Gastrocnemius medialis (tissue), 4 donors: ENCODE results near the gene CHP2. TPM values are rescaled to one million over a fixed set of nuclear protein-coding genes. Genes with fewer than 3 reads are reported as not detected.

ENCODE experiments used
- ATAC-seq, 2 donors: fragments of 150-250 bp; one replicate each; pipeline ENCODE4 v1.9.1; 2016
- DNase-seq, 2 donors: peaks; one replicate each; pipeline ENCODE4 v3.0.0-alpha.2; 2019
- H3K27ac ChIP-seq, 4 donors: fragments of 200-600 bp; sonication (generic); 1 replicate in 1 of 4; 2 replicates in 3 of 4; pipeline ENCODE4 v1.5.1; 2016 to 2018; ENCODE audit warnings: mild to moderate bottlenecking in 2 of 4, moderate library complexity in 1 of 4
- H3K27me3 ChIP-seq, 3 donors: fragments of 200-600 bp; sonication (generic) in 2 of 3; 1 replicate in 1 of 3; 2 replicates in 2 of 3; pipeline versions ENCODE4 v1.5.1 to v1.6.0; 2016 to 2019; ENCODE audit warnings: mild to moderate bottlenecking in 1 of 3, moderate library complexity in 1 of 3
- H3K36me3 ChIP-seq, 2 donors: fragments of 200-600 bp; sonication (generic) in 1 of 2; one replicate each; pipeline ENCODE4 v1.5.1; 2017 to 2018
- H3K4me1 ChIP-seq, 2 donors: fragments of 200-600 bp; sonication (generic) in 1 of 2; one replicate each; pipeline ENCODE4 v1.5.1; 2016 to 2017; ENCODE audit warnings: mild to moderate bottlenecking in 2 of 2
- H3K4me3 ChIP-seq, 4 donors: fragments of 200-600 bp; sonication (generic) in 3 of 4; 1 replicate in 1 of 4; 2 replicates in 3 of 4; pipeline ENCODE4 v1.5.1; 2016 to 2019; ENCODE audit warnings: mild to moderate bottlenecking in 2 of 4
- H3K9me3 ChIP-seq, 3 donors: fragments of 200-600 bp; sonication (generic) in 2 of 3; 1 replicate in 1 of 3; 2 replicates in 2 of 3; pipeline ENCODE4 v1.5.1; 2016 to 2019
- POLR2A ChIP-seq, 2 donors: fragments of 450-650 bp; IDR thresholded peaks; one replicate each; pipeline ENCODE4 v1.6.1; 2017; ENCODE audit warnings: antibody characterized with exemption in 2 of 2, mild to moderate bottlenecking in 2 of 2, moderate library complexity in 2 of 2
- in situ Hi-C, 4 donors: fragments of 200-750 bp; cut with MboI; loops; one replicate each; pipeline versions ENCODE4 v1.15.0 to v1.8.0; 2017; ENCODE audit warnings: low sequenced_read_pairs in 4 of 4
- intact Hi-C: fragments of 100-400 bp; cut with DNase I; formaldehyde crosslinking; loops from one replicate; pipeline ENCODE4 v1.15.1; 2023; ENCODE audit warnings: low total_unique reads
- total RNA-seq, 4 donors: library from RNA; depleted of rRNA; stranded (reverse); fragments of >200 nt; gene quantifications; one replicate each; pipeline versions ENCODE4 v1.1.0 to v1.2.3, GENCODE V29; 2016
- TF ChIP-seq, protein P1 (sequence below), 5 experiments: fragments of 450-650 bp in 3 of 5; fragments of 200-600 bp in 2 of 5; sonication (generic) in 2 of 5; IDR thresholded peaks in 4 of 5; conservative IDR thresholded peaks in 1 of 5; 1 replicate in 4 of 5; 2 replicates in 1 of 5; pipeline ENCODE4 v1.5.1; 2016 to 2019; ENCODE audit warnings: antibody characterized with exemption in 5 of 5, mild to moderate bottlenecking in 3 of 5, moderate library complexity in 3 of 5

CHP2 gene
- total RNA-seq, 4 donors from 2014 or later = 0.56 TPM; not detected in 3

DNA sequence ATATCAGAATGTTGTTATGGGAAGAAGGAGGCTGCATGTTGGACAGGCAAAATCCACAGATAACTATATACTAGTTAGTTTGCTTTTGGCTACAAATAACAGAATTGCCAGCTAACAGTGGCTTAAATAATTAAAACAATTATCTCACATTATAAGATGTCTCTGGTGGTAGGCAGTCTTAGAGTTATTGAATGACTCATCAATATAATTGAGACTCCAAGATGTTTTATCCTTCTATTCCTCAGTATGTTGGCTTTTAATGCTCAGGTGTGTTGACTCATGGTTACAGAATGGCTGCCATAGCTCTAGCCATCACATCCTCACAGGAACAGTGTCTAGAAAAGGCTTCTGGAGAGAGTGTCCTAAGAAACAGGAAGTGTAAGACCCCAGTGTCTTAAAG lies 11.1 kb downstream of the CHP2 start:
- Histone ChIP-seq H3K27me3 (no peaks in the 10 kb centered on the region), H3K27ac (no peak overlapping the region), H3K4me1 (no peaks in the 10 kb centered on the region), H3K9me3 (no peaks in the 10 kb centered on the region), H3K4me3 (no peak overlapping the region), H3K36me3 (no peaks in the 10 kb centered on the region)
- intact Hi-C loops = no loop called here
- TF ChIP-seq, protein P1, sequence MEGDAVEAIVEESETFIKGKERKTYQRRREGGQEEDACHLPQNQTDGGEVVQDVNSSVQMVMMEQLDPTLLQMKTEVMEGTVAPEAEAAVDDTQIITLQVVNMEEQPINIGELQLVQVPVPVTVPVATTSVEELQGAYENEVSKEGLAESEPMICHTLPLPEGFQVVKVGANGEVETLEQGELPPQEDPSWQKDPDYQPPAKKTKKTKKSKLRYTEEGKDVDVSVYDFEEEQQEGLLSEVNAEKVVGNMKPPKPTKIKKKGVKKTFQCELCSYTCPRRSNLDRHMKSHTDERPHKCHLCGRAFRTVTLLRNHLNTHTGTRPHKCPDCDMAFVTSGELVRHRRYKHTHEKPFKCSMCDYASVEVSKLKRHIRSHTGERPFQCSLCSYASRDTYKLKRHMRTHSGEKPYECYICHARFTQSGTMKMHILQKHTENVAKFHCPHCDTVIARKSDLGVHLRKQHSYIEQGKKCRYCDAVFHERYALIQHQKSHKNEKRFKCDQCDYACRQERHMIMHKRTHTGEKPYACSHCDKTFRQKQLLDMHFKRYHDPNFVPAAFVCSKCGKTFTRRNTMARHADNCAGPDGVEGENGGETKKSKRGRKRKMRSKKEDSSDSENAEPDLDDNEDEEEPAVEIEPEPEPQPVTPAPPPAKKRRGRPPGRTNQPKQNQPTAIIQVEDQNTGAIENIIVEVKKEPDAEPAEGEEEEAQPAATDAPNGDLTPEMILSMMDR (IDR thresholded peaks at IDR 0.05 in 4 of 5, conservative IDR thresholded peaks at IDR 0.05 in 1 of 5) = no peak
- TF ChIP-seq POLR2A (IDR thresholded peaks at IDR 0.05) = no peak
- DNase-seq (no peak), ATAC-seq (no peak)
- in situ Hi-C loops = no loop called here

DNA sequence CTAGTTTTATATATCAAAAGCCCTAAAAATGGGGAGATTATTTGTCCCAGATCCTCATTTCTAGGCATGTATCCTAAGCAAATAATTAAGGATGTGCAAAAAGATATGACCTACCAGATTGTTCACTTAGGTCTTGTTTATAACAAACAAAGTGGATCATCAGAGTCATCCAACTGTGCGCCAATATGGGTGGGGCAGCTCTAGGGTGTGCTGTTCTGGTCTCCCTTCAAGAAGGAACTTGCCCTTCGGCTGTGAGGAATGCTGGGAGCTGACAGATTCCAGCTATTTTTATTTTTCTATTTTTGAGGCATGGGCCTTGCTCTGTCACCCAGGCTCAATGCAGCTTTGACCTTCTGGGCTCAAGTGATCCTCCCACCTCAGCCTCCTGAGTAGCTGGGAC lies 13.8 kb downstream of the CHP2 start:
- H3K27me3 ChIP-seq = no peaks in the 10 kb centered on the region
- H3K4me1 ChIP-seq = no peaks in the 10 kb centered on the region
- H3K9me3 ChIP-seq = no peaks in the 10 kb centered on the region
- no peak overlapping the region for H3K4me3 ChIP-seq
- ATAC-seq (no peak), DNase-seq (no peak)
- in situ Hi-C loops = no loop called here
- TF ChIP-seq, protein P1 (IDR thresholded peaks at IDR 0.05 in 4 of 5, conservative IDR thresholded peaks at IDR 0.05 in 1 of 5) = no peak
- no peak for TF ChIP-seq POLR2A (IDR thresholded peaks at IDR 0.05)
- H3K27ac ChIP-seq = no peak overlapping the region
- intact Hi-C loops = no loop called here
- H3K36me3 ChIP-seq = no peaks in the 10 kb centered on the region

DNA sequence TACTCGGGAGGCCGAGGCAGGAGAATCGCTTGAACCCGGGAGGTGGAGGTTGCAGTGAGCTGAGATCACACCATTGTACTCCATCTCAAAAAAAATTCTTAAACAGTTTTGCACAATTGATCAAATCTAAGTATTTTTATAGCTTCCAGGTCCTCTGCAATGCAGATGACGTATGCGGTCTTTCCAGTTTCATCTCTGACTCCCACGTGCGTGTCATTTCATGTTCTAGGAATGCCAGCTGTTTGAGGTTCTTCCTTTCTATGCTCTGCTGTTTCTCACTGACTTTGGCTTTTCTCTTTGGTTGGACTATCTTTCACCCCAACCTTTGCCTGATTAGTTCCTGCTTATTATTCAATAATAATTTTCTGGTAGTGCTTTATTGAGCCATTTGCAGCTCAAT lies 16.2 kb downstream of the CHP2 start:
- in situ Hi-C loops = no loop called here
- Histone ChIP-seq H3K27me3 (no peaks in the 10 kb centered on the region), H3K36me3 (no peaks in the 10 kb centered on the region), H3K27ac (no peak overlapping the region), H3K4me1 (no peaks in the 10 kb centered on the region), H3K4me3 (no peak overlapping the region), H3K9me3 (no peaks in the 10 kb centered on the region)
- intact Hi-C loops = no loop called here
- no peak for DNase-seq
- no peak for ATAC-seq
- TF ChIP-seq POLR2A (IDR thresholded peaks at IDR 0.05) = no peak
- TF ChIP-seq, protein P1 (IDR thresholded peaks at IDR 0.05 in 4 of 5, conservative IDR thresholded peaks at IDR 0.05 in 1 of 5) = no peak

DNA sequence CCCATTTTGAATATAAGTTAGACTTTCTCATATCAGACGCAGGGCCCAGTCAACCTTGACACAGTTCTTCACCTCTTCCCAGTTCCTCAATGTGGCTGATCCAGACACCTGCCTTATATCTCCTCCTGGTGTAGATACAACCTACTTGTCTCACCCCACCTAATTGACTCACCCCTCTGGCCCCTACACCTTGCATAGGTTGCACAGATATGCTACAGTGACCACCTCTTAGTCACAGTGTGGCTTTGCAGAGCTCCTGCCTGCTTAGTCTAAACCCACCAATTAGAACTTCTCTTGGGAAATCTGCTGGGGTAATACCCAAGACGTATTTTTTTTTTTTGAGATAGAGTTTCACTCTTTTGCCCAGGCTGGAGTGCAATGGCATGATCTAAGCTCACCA lies 16.8 kb downstream of the CHP2 start:
- ATAC-seq = no peak
- in situ Hi-C loops (no loop called here), intact Hi-C loops (no loop called here)
- no peaks in the 10 kb centered on the region for H3K9me3 ChIP-seq
- H3K27ac ChIP-seq = no peak overlapping the region
- H3K4me3 ChIP-seq = no peak overlapping the region
- DNase-seq = no peak
- TF ChIP-seq POLR2A (IDR thresholded peaks at IDR 0.05) = no peak
- TF ChIP-seq, protein P1 (IDR thresholded peaks at IDR 0.05 in 4 of 5, conservative IDR thresholded peaks at IDR 0.05 in 1 of 5) = no peak
- H3K4me1 ChIP-seq = no peaks in the 10 kb centered on the region
- H3K27me3 ChIP-seq = no peaks in the 10 kb centered on the region
- H3K36me3 ChIP-seq = no peaks in the 10 kb centered on the region

DNA sequence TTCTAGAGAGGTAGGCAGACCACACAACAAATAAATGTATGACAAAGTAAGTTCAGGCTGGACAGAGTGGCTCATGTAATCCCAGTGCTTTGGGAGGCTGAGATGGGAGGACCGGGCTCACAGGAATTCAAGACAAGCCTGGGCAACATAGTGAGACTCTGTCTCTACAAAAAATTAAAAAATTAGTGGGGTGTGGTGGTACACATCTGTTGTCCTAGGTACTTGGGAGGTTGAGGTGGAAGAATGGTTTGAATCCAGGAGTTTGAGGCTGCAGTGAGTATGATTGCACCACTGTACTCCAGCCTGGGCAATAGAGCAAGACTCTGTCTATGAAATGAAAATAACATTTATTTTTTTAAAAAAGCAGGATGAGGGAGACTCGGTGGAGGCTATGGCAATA lies 18.5 kb downstream of the CHP2 start:
- Histone ChIP-seq H3K27me3 (no peaks in the 10 kb centered on the region), H3K4me1 (no peaks in the 10 kb centered on the region), H3K36me3 (no peaks in the 10 kb centered on the region), H3K9me3 (no peaks in the 10 kb centered on the region), H3K27ac (no peak overlapping the region), H3K4me3 (no peak overlapping the region)
- ATAC-seq (no peak), DNase-seq (no peak)
- intact Hi-C loops (no loop called here), in situ Hi-C loops (no loop called here)
- TF ChIP-seq, protein P1 (IDR thresholded peaks at IDR 0.05 in 4 of 5, conservative IDR thresholded peaks at IDR 0.05 in 1 of 5) = no peak
- TF ChIP-seq POLR2A (IDR thresholded peaks at IDR 0.05) = no peak
